GM18907 (cell line): ENCODE results near the gene CPEB4.

Experiments used
- ATAC-seq: cut with Tn5 transposase; IDR thresholded peaks from one replicate; pipeline ENCODE4 v1.9.1; 2021; ENCODE audit warnings: mild to moderate bottlenecking, moderate library complexity; ENCODE audit not compliant: unreplicated experiment

The CPEB4 gene

GRCh38 chr5:173911623-173912022 lies 23.5 kb downstream of the CPEB4 start:
- no peak for ATAC-seq

GRCh38 chr5:173913686-173914321 lies 25.7 kb downstream of the CPEB4 start:
- ATAC-seq, result no peak

GRCh38 chr5:173915310-173916014 lies 27.3 kb downstream of the CPEB4 start:
- no peak for ATAC-seq

- ATAC-seq, result no peak
Measured at GRCh38 chr5:173916233-173916632, 28.1 kb downstream of the CPEB4 start.

GRCh38 chr5:173917788-173918786 lies 29.9 kb downstream of the CPEB4 start:
- ATAC-seq, result peak; percentile 93

GRCh38 chr5:173919443-173919842 lies 31.3 kb downstream of the CPEB4 start:
- no peak for ATAC-seq

- ATAC-seq, result no peak
Measured at GRCh38 chr5:173920024-173920753, 32.0 kb downstream of the CPEB4 start.

GRCh38 chr5:173920866-173921555 lies 32.9 kb downstream of the CPEB4 start:
- no peak for ATAC-seq

GRCh38 chr5:173922527-173922926 lies 34.4 kb downstream of the CPEB4 start:
- ATAC-seq, result no peak

GRCh38 chr5:173923218-173924095 lies 35.3 kb downstream of the CPEB4 start:
- ATAC-seq, result no peak

GRCh38 chr5:173924899-173925298 lies 36.8 kb downstream of the CPEB4 start:
- no peak for ATAC-seq

- ATAC-seq, result no peak
Measured at GRCh38 chr5:173925449-173926071, 37.4 kb downstream of the CPEB4 start.

GRCh38 chr5:173926359-173926758 lies 38.2 kb downstream of the CPEB4 start:
- no peak for ATAC-seq

GRCh38 chr5:173928871-173929574 lies 40.9 kb downstream of the CPEB4 start:
- ATAC-seq, result no peak

GRCh38 chr5:173932695-173933139 lies 44.6 kb downstream of the CPEB4 start:
- ATAC-seq, result no peak

GRCh38 chr5:173933901-173934300 lies 45.8 kb downstream of the CPEB4 start:
- no peak for ATAC-seq

- no peak for ATAC-seq
Measured at GRCh38 chr5:173935396-173935795, 47.2 kb downstream of the CPEB4 start.

GRCh38 chr5:173940269-173940668 lies 52.1 kb downstream of the CPEB4 start:
- no peak for ATAC-seq
